Loucy (cell line): ENCODE results near the gene C6orf47.

Experiments used
- H2AFZ ChIP-seq: fragments of 200-600 bp; sonication (generic); 2 replicates; pipeline ENCODE4 v1.6.0; 2016; ENCODE audit warnings: antibody characterized with exemption, mild to moderate bottlenecking, low read length, moderate library complexity
- H3F3A ChIP-seq: fragments of 200-600 bp; 2 replicates; pipeline ENCODE4 v1.6.0; 2016; ENCODE audit warnings: antibody characterized with exemption, low read depth, mild to moderate bottlenecking
- H3K27me3 ChIP-seq: fragments of 200-600 bp; sonication (generic); 2 replicates; pipeline ENCODE4 v1.6.1; 2014; ENCODE audit warnings: low read length, mild to moderate bottlenecking; ENCODE audit not compliant: insufficient read depth, poor library complexity, severe bottlenecking
- H3K36me3 ChIP-seq: fragments of 200-600 bp; sonication (generic); 2 replicates; pipeline ENCODE4 v1.6.1; 2016; ENCODE audit warnings: low read length; ENCODE audit not compliant: insufficient read depth
- H3K4me1 ChIP-seq: fragments of 200-600 bp; sonication (generic); 2 replicates; pipeline ENCODE4 v1.5.1; 2014; ENCODE audit warnings: low read length, mild to moderate bottlenecking; ENCODE audit not compliant: insufficient read depth, poor library complexity, severe bottlenecking
- H3K4me2 ChIP-seq: fragments of 200-600 bp; sonication (generic); 2 replicates; pipeline ENCODE4 v1.6.0; 2014; ENCODE audit warnings: antibody characterized with exemption, low read length, low read depth, mild to moderate bottlenecking; ENCODE audit not compliant: poor library complexity, severe bottlenecking
- H3K4me3 ChIP-seq: fragments of 200-600 bp; sonication (generic); 2 replicates; pipeline ENCODE4 v1.5.1; 2014; ENCODE audit warnings: low read length, mild to moderate bottlenecking, mixed read lengths; ENCODE audit not compliant: poor library complexity, severe bottlenecking
- H3K79me2 ChIP-seq: fragments of 200-600 bp; sonication (generic); 2 replicates; pipeline ENCODE4 v1.6.1; 2014; ENCODE audit warnings: low read length; ENCODE audit not compliant: insufficient read depth
- H3K9ac ChIP-seq: fragments of 200-600 bp; sonication (generic); 2 replicates; pipeline ENCODE4 v1.6.0; 2014; ENCODE audit warnings: mild to moderate bottlenecking, low read depth, low read length, moderate library complexity; ENCODE audit not compliant: poor library complexity, severe bottlenecking
- H3K9me2 ChIP-seq: fragments of 200-600 bp; sonication (generic); replicated peaks from 2 replicates; pipeline ENCODE4 v1.6.1; 2016; ENCODE audit warnings: low read depth, low read length, mixed read lengths
- H3K9me3 ChIP-seq: fragments of 200-600 bp; sonication (generic); 2 replicates; pipeline ENCODE4 v1.6.1; 2014; ENCODE audit warnings: mild to moderate bottlenecking, antibody characterized with exemption, low read length, low read depth; ENCODE audit not compliant: insufficient read depth
- H4K20me1 ChIP-seq: fragments of 200-600 bp; sonication (generic); 2 replicates; pipeline ENCODE4 v1.6.0; 2014; ENCODE audit warnings: antibody characterized with exemption, low read length, mild to moderate bottlenecking; ENCODE audit not compliant: insufficient read depth, poor library complexity, severe bottlenecking
- EZH2phosphoT487 ChIP-seq: fragments of 200-600 bp; IDR thresholded peaks from 2 replicates; pipeline ENCODE4 v1.6.1; 2018; ENCODE audit warnings: antibody characterized with exemption, mild to moderate bottlenecking, moderate library complexity, borderline replicate concordance
- TF ChIP-seq, protein P1 (sequence below): fragments of 200-600 bp; sonication (generic); conservative IDR thresholded peaks from 2 replicates; pipeline ENCODE4 v1.5.1; 2014; ENCODE audit warnings: mild to moderate bottlenecking, antibody characterized with exemption, low read length

The C6orf47 gene

DNA sequence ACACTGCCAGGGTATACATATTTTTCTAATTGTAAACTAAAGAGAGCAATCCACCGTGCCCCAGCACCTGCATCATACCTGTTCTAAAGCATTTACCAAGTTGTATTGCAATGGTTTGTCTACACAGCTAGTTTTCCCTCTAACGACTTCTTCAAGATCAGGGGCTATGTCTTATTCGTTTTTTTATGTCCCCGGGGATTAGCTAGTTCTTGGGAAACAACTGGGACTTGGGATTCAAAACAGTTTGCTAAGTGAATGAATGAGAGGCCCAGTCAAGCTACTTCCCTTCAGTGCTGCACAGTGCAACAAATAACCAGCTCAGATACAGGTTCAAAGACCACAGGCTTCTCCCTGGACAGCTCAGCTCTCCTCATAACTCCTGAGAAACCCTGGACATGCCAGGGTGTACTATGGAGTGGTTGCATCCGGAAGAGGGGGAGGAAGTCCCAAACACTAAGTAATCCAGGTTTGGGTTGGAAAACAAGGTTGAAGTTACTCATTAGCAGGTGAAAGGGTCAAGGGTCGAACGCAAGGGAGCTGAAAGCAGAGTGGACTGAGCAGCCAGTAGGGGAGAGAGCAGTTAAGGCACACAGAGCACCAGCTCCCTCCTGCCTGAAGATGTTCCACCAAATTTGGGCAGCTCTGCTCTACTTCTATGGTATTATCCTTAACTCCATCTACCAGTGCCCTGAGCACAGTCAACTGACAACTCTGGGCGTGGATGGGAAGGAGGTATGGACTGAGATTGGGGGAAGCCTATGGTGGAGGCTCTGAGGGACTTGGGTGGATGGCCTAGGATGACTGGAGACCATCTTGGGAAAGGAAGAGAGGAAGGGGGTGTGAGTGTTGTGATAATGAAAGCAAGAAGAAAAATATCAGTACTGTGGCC is 5.0 kb downstream of the C6orf47 start, which contains the start of gene APOM:
Gene APOM, plus strand, starts transcription at position 546 of the 889 bp plus-strand sequence. Its CDS starts 73 bp downstream, at position 619.
- Histone ChIP-seq H4K20me1 (peaks cover 23% of the 10 kb centered on the region), H3K9me3 (no peaks in the 10 kb centered on the region), H3K9ac (no peak within 1 kb of the TSS), H3K4me1 (peaks cover 48% of the 10 kb centered on the region), H2AFZ (no peak within 1 kb of the TSS), H3K79me2 (peaks cover 50% of the 10 kb centered on the region), H3K27me3 (no peaks in the 10 kb centered on the region), H3K9me2 (no peaks in the 10 kb centered on the region), H3F3A (0 out of 2 replicates have a peak, but pooled peaks cover 7% of the 10 kb centered on the region), H3K4me2 (no peak within 1 kb of the TSS), H3K4me3 (no peak within 1 kb of the TSS), H3K36me3 (no peaks in the 10 kb centered on the region)
- TF ChIP-seq EZH2phosphoT487, result no peak

DNA sequence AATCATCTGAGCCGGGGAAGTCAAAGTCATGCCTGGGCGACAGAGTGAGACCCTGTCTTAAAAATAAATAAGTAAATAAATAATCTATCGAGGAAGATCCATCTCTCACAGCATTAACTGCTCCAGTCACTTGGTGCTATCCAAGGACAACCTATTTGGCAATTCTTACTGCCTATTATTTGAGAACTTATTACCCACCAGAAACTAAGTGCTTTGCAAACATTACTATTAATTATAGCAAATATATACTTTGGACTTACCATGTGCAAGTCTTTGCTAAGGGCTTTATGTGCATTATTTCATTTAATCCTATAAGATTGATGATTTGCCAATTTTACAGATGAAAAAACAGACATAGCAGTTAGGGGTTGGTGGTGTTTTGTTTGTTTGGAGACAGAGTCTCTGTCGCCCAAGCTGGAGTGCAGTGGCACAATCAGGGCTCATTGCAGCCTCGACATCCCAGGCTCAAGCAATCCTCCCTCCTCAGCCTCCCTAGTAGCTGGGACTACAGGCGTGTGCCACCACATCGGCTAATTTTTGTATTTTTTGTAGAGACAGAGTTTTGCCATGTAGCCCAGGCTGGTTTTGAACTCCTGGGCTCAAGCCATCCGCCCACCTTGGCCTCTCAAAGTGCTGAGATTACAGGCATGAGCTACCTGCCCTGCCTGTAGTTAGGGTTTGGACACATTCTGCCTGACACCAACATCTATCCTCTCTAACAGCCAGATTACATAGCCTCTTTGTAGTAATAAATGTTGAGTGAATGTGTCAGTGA is 5.8 kb downstream of the C6orf47 start:
- no peaks in the 10 kb centered on the region for H3K9me2 ChIP-seq
- no peak overlapping the region for H2AFZ ChIP-seq
- no peaks in the 10 kb centered on the region for H3K27me3 ChIP-seq
- no peaks in the 10 kb centered on the region for H3K9me3 ChIP-seq
- no peak overlapping the region for H3K9ac ChIP-seq
- H3K4me2 ChIP-seq, result no peak overlapping the region
- H3K4me3 ChIP-seq, result no peak overlapping the region
- H3F3A ChIP-seq, result 0 out of 2 replicates have a peak, but pooled peaks cover 7% of the 10 kb centered on the region
- H3K79me2 ChIP-seq, result peaks cover 51% of the 10 kb centered on the region
- H3K4me1 ChIP-seq, result peaks cover 42% of the 10 kb centered on the region
- TF ChIP-seq, protein P1, sequence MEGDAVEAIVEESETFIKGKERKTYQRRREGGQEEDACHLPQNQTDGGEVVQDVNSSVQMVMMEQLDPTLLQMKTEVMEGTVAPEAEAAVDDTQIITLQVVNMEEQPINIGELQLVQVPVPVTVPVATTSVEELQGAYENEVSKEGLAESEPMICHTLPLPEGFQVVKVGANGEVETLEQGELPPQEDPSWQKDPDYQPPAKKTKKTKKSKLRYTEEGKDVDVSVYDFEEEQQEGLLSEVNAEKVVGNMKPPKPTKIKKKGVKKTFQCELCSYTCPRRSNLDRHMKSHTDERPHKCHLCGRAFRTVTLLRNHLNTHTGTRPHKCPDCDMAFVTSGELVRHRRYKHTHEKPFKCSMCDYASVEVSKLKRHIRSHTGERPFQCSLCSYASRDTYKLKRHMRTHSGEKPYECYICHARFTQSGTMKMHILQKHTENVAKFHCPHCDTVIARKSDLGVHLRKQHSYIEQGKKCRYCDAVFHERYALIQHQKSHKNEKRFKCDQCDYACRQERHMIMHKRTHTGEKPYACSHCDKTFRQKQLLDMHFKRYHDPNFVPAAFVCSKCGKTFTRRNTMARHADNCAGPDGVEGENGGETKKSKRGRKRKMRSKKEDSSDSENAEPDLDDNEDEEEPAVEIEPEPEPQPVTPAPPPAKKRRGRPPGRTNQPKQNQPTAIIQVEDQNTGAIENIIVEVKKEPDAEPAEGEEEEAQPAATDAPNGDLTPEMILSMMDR, result no peak
- H4K20me1 ChIP-seq, result peaks cover 30% of the 10 kb centered on the region
- 0 out of 2 replicates have a peak, but pooled peaks cover 5% of the 10 kb centered on the region for H3K36me3 ChIP-seq

DNA sequence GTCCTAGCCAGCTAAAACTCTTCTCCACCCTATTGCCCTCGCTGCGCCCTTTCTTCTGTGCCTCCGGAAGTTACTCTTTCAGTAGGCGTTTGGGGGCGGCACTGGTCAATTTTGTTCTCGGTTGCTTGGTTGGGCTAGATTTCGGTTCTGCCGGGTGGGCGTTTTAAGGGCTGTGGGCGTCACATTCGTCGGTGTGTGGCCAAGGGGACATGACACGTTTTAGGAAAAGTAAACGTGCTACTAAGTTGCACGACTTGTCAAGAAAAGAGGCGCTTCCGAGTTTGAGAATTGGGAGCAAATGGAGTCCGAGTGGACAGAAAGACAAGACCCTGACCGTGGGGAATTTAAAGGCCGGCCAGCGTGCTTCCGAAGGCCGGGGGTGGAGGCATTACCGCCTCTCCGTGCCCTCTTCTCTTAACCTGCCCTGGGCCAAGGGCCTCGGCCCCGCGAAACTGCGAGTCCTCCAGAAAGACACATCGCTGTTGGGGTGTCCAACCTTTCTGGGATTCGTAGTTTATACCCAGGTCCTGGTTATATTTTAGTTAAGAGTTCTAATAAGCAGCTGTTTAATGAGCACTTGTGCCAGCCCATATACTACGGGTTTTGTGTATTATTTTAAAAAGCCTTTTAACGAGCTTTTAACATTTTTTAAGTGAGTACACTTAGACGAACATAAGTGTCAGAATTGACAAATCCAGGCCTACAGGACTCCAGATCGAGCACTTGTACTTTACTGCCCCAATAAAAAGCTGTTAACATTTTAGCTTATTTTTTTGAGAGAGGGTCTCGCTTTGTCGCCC is 7.5 kb downstream of the C6orf47 start:
- Histone ChIP-seq H3K4me1 (peaks cover 28% of the 10 kb centered on the region), H3F3A (0 out of 2 replicates have a peak, but pooled peaks cover 7% of the 10 kb centered on the region), H3K9ac (peak overlapping the region; percentile 88), H3K27me3 (no peaks in the 10 kb centered on the region), H3K36me3 (peaks cover 19% of the 10 kb centered on the region; the same call in 1 of the 2 replicates), H2AFZ (peak overlapping the region; percentile 82; the same call in 1 of the 2 replicates), H3K4me2 (peak overlapping the region; percentile 85), H3K9me3 (no peaks in the 10 kb centered on the region), H4K20me1 (peaks cover 36% of the 10 kb centered on the region), H3K9me2 (no peaks in the 10 kb centered on the region), H3K4me3 (peak overlapping the region; percentile 81), H3K79me2 (peaks cover 51% of the 10 kb centered on the region)
- TF ChIP-seq, protein P1, result peak; percentile 28; the same call in 1 of the 2 replicates
- TF ChIP-seq EZH2phosphoT487, result no peak
